ENCODE measurements around the gene BMS1.
A peak's percentile ranks its signal among the peaks of the same experiment; 100 is the strongest.
"Not testable (repeated sequence)": the region's sequence is repeated elsewhere in the genome, so short reads cannot be mapped to it uniquely, and the experiment has no call there.

Gene BMS1

GRCh38 chr10:42782446-42783180, at the start of gene BMS1:
BMS1 (plus strand) TSS chr10:42782795; CDS start chr10:42784395, 1,600 bp downstream.
- DNase-seq: peak; percentile 93
- TF ChIP-seq POLR2A (IDR thresholded peaks at IDR 0.05; ENCODE audit: low read length) (peak; percentile 96), GATA1 (IDR thresholded peaks at IDR 0.05; ENCODE audit: low read depth, low read length) (no peak)

DNA sequence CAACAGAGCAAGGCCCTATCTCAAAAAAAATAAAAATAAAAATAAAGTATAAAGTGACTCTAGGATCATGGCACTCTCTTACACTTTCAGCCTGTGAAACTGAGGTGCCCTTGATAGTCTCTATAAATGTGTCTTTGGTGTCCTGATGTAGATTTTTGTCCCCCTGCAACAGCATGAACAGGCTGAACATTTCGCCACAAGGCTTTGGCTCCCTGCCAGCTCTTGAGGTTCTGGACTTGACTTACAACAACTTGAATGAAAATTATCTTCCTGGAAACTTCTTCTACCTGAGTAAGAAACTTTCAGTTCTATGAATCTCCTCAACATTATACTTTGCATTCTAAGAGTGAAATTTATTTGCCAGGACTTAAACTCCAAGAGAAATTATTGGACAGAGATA, 48.1 kb upstream of the BMS1 start:
- DNase-seq: peak; percentile 5 to 17
- TF ChIP-seq POLR2A (IDR thresholded peaks at IDR 0.05; ENCODE audit: low read length): no peak
- TF ChIP-seq GATA1 (IDR thresholded peaks at IDR 0.05; ENCODE audit: low read depth, low read length): no peak

- no peak for DNase-seq
- no peak for TF ChIP-seq POLR2A (IDR thresholded peaks at IDR 0.05; ENCODE audit: low read length)
- TF ChIP-seq GATA1 (IDR thresholded peaks at IDR 0.05; ENCODE audit: low read depth, low read length): no peak
These were observed 43.9 kb upstream of the BMS1 start for GRCh38 chr10:42738679-42739078.

- DNase-seq: not testable (repeated sequence)
These were observed 41.1 kb upstream of the BMS1 start for GRCh38 chr10:42741536-42741935.

- DNase-seq: no peak
- TF ChIP-seq POLR2A (IDR thresholded peaks at IDR 0.05; ENCODE audit: low read length) (no peak), GATA1 (IDR thresholded peaks at IDR 0.05; ENCODE audit: low read depth, low read length) (no peak)
These were observed 38.9 kb upstream of the BMS1 start for GRCh38 chr10:42743697-42744096.

DNA sequence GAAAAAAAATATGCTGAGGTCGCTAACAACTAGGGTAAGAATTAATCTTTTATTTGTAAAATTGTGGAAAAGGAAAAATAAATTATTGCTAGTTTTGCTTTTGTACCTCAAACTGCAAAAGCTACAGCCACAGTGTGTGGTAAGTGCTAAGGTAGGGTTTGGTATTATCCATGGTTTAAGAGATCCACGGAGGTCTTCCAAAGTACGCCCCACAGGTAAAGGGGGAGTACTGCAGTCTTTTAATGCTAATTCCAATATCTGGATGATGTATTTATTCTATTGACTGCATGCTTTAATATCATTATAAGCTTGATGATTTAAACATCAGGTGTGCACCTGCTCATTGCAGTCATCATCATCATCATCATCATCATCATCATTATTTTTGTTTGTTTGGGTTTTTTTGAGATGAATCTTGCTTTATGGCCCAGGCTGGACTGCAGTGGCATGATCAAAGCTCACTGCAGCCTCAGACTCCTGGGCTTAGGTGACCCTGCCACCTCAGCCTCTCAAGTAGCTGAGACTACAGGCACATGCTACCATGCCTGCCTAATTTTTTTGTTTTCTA, 38.4 kb upstream of the BMS1 start:
- TF ChIP-seq GATA1 (IDR thresholded peaks at IDR 0.05; ENCODE audit: low read depth, low read length) (no peak), POLR2A (IDR thresholded peaks at IDR 0.05; ENCODE audit: low read length) (no peak)
- DNase-seq: no peak

DNA sequence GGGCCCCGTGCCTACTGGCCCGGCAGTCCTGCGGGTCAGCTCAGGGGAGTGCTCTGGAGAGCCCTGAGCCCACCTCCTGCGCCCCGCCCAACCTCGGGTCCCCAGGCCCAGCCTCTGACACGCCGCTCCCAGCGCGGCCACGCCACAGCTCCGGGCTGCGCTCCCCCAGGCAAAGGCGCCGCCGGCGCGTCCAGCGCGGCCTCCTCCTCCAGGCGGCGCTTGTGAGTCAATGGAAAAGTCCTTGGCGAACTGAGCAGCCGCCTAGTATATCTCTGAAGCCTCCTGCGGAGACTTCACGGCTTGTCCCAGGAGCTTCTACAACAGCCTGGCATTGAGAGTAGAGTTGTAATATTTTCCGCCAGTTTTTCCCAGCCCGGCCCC, 29.5 kb upstream of the BMS1 start:
- no peak for TF ChIP-seq GATA1 (IDR thresholded peaks at IDR 0.05; ENCODE audit: low read depth, low read length)
- DNase-seq: peak; percentile 61 to 69

DNA sequence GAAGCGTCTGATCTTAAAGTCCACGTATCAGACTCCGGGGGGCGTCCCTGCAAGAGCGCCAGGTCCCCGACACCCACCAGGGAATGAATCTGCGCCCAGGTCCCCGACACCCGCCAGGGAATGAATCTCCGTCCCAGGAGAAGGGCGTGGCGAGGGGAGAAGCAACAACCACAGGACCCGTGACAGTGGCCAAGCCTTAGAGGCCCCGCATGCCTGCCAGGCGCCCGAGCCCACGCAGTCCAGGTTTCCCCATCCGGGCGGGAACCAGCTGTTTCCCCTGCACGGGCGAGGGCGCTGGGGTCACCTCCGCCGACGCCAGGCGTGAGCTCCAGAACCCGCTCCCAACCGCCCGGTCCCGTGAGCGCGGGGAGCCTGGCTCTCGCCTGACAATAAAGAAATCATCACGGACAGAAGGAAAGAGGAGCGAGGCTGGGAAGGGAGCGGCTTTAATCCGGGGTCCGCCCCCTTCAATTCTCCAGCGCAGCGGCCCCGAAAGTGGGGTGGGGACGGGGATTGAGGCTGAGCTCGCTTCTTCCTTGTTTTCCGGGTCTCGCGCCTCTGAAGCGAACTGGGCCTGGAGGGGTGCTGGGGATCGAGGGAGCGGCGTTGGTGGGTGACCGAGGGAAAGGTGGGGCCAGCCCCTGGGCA, 29.0 kb upstream of the BMS1 start:
- DNase-seq: no peak

DNA sequence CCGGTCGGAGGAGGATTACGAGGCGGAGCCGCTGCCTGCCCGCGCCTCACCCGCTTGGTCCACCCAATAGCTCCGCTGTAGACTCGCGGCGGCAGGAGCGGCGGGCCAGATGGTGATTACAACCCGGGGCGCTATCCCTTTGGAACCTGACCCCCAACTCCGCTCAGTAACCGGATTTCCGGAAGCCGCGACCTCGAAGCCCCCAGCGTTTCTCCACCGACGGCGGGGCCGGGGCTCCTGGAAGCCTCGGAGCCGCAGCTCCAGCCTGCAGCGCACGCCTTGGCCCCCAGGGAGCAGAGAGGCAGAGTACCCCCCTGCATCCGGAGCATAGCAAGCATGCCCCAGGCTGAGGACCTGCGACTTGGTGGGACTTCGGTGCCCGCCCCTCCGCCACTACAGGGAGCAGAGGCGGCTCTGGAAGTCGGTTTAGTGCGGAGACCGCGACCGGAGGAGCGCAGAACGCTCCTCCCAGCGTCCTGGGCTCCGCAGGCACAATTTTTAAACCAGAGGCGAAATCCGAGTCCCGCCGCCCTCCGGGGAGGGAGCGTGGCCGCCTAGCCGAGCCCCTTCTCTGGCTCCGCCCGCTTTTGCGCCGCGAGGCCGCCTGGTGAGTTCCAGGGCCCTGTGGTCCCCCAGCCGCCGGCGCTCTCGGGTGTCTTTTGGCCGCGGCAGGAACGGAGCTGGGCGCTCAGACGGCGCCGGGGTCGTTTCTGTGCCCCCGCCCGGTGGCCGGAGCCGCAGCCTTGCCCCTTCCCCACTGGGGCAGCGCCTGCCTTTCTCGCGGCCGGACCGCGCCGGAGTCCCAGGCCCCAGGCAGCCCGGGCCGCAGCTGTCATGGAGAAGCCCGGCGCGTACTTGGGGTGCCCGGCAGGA, 28.2 kb upstream of the BMS1 start:
- no peak for DNase-seq

More for the DNA sequence above, 29.0 kb upstream of the BMS1 start:
- no peak for TF ChIP-seq POLR2A (IDR thresholded peaks at IDR 0.05; ENCODE audit: low read length)
- no peak for TF ChIP-seq GATA1 (IDR thresholded peaks at IDR 0.05; ENCODE audit: low read depth, low read length)

GRCh38 chr10:42755028-42755451, 27.6 kb upstream of the BMS1 start:
- TF ChIP-seq POLR2A (IDR thresholded peaks at IDR 0.05; ENCODE audit: low read length) (no peak), GATA1 (IDR thresholded peaks at IDR 0.05; ENCODE audit: low read depth, low read length) (no peak)
- no peak for DNase-seq

More for the DNA sequence above, 28.2 kb upstream of the BMS1 start:
- TF ChIP-seq POLR2A (IDR thresholded peaks at IDR 0.05; ENCODE audit: low read length): no peak
- no peak for TF ChIP-seq GATA1 (IDR thresholded peaks at IDR 0.05; ENCODE audit: low read depth, low read length)

DNA sequence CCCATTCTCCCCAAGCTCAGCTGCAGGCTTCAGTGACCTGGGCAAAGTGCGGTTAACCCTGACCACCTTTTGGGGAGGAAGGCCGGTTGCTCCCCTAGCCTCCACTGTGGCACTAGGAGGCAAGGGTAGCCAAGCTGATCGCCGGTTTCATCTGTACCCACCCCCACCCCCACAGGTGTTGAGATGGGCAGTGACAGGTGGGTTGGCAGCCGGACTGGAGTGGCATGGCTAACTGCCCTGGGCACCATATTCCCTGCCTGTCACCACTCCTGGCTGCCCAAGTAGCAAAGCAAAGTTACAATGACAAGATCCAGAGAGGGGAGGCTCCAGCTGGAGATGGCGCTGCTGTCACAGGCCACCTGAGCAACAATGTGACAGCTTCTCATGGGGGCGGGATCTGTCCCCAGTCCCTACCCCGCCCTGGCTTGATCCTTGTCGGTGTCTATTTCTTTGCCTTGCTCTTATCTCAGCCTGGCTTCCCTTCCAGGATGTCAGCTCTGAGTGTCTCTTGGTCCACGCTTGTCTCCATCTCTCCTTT, 27.0 kb upstream of the BMS1 start:
- TF ChIP-seq POLR2A (IDR thresholded peaks at IDR 0.05; ENCODE audit: low read length) (no peak), GATA1 (IDR thresholded peaks at IDR 0.05; ENCODE audit: low read depth, low read length) (no peak)

GRCh38 chr10:42767906-42768305, 14.7 kb upstream of the BMS1 start:
- no peak for DNase-seq

More for the DNA sequence above, 27.0 kb upstream of the BMS1 start:
- no peak for DNase-seq

DNA sequence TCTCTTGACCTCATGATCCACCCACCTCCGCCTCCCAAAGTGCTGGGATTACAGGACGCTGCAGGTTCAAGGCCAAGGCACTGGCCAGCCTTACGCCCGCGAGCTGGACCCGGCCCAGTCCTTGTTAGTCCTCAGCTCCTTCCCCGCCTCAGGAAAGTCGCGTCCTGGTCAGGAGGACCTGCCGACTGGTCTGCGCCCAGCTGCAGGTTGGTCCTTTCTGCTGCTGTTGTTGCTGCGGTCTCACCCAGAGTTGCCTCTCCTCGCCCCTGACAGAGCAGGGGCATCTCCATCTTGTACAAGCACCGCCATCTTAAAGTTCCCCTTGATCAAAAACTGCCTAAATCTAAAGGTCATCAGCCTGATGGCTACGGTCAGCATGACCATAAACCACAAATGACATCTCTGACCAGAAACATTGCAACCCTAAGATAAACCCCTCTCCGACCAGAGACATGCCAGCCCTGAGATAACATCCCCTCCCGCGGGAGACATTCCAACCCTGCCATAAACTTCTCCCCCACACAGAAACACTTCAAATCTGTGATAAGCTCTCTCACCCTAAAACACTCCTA, 13.9 kb upstream of the BMS1 start:
- DNase-seq: peak in 1 of 2 experiments; percentile 29
- TF ChIP-seq POLR2A (IDR thresholded peaks at IDR 0.05; ENCODE audit: low read length): no peak
- no peak for TF ChIP-seq GATA1 (IDR thresholded peaks at IDR 0.05; ENCODE audit: low read depth, low read length)

More at GRCh38 chr10:42767906-42768305, 14.7 kb upstream of the BMS1 start:
- TF ChIP-seq POLR2A (IDR thresholded peaks at IDR 0.05; ENCODE audit: low read length) (no peak), GATA1 (IDR thresholded peaks at IDR 0.05; ENCODE audit: low read depth, low read length) (no peak)

All from erythroblast (primary cell).